Renal cortex interstitium (tissue), 11 donors: Measurements from ENCODE around the gene NEK2. TPM values are rescaled to one million over a fixed set of nuclear protein-coding genes. Genes with fewer than 3 reads are reported as not detected.
"Not testable (repeated sequence)": the region's sequence is repeated elsewhere in the genome, so short reads cannot be mapped to it uniquely, and the experiment has no call there.

Source experiments
- DNase-seq, 11 donors: peaks; one replicate each; pipeline ENCODE4 v3.0.0-alpha.2; 2013; ENCODE audit warnings: low read depth in 9 of 11, low spot score in 4 of 11; ENCODE audit errors: extremely low read depth in 1 of 11
- polyA plus RNA-seq, 3 donors: library from polyadenylated mRNA; unstranded; fragments of 120-200 nt; gene quantifications; one replicate each; pipeline ENCODE4 v1.2.1, GENCODE V29; 2013; ENCODE audit not compliant: insufficient read length in 3 of 3

NEK2 gene
- polyA plus RNA-seq, 3 donors = 15.8 to 23.6 (median 22.1) TPM

- no peak for DNase-seq
Observed at GRCh38 chr1:211701733-211702132, 26.3 kb upstream of the NEK2 start.

GRCh38 chr1:211699059-211699458, 23.6 kb upstream of the NEK2 start:
- DNase-seq = no peak

GRCh38 chr1:211698161-211699026, 23.0 kb upstream of the NEK2 start:
- peak in 9 of 11 donors; percentile 33 to 67 (median 56) for DNase-seq

- no peak for DNase-seq
Observed at GRCh38 chr1:211697356-211697755, 21.9 kb upstream of the NEK2 start.

DNA sequence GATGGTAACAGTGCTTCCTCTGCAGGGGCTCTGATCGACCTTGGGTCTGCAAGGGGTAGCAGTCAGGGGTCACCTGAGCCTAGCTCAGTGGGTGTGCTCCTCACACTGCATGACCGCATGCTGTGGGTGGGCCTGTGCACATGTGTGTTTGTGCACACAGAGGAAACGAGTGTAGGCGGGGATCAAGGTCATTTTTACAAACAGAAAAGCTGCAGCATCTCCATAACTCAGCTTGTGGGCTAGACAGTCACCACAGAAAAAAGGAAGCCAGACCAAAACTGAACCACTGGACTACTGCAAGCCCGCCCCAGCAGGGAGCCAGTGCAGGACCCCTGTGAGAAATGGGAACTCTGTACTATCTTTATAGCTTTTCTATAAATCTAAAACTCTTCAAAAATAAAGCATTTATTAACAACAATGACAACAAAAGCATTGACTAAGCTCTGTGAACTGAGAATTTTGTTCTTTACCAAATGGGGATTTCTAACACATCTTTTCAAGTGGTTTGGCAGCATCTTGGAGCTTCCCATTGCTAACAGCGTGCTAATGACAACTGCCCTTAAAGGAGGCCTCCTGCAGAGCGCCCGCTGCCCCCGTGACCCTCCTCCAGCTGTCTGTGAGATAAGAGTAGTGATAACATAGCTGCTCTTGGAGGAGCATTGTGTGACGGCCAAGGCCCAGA, 19.9 kb upstream of the NEK2 start:
- no peak for DNase-seq

DNA sequence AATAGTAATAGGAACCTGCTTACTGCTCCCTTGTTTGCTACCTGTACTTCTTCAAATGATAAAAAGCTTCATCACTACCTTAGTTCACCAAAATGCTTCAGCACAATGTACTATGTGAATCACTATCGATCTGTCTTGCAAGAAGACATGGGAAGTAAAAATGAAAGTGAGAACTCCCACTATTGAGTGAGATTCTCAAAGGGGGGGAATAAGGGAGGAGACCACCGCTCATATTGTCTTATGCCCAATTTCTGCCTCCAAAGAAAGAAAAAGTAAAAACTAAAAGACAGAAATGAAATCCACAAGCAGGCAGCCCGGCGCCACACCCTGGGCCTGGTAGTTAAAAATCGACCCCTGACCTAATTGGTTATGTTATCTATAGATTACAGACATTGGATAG, 18.5 kb upstream of the NEK2 start:
- not testable (repeated sequence) for DNase-seq

DNA sequence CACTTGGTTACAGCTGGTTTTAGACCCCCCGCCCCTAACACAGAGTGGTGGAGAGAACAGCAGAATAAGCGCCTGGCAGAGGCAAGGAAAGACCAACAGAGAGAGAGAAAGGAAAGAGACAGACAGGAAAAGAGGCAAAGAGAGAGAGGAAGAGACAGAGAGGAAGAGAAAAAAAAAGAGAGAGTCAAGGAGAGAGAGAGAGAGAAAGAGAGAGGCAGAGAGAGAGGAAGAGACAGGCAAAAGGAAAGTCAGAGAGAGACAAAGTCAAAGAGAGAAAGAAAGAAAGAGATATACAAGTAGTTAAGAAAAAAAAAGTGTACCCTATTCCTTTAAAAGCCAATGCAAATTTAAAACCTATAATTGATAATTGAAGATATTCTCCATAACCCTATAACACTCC, 13.0 kb upstream of the NEK2 start:
- DNase-seq = no peak

DNA sequence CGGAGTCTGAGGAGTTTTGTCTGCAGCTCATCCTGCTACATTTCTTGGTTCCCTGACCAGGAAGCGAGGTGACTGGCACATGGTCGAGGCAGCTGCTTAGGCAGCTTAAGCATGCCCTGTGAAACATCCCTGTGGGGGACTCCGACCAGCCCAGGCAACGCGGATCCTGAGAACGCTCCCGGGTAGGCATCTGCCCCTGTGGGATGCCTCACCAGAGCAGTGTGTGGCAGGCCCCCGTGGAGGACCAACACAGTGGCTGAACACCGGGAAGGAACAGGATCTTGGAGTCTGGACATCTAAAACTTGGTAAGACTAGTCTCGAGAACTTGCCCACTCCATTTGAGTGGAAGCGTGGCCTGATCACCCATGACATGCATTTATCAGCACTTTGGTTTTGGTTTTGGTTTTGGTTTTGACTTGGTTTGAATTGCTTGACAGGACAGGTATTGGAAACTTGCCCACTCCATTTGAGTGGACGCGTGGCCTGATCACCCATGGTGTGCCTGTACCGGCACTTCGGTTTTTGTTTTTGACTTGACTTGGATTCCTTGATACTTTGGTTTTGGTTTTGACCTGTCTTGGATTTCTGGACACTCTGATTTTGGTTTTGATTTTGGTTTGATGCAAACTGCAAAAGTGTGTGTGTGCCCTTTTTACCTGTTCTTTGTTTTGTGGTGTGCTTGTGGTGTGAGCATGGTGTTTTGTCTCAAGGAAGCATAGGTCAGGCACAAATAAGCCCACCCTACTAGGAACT, 12.2 kb upstream of the NEK2 start:
- no peak for DNase-seq

- DNase-seq = no peak
Observed at GRCh38 chr1:211685823-211686222, 10.4 kb upstream of the NEK2 start.

- no peak for DNase-seq
Observed at GRCh38 chr1:211684791-211685190, 9.4 kb upstream of the NEK2 start.

DNA sequence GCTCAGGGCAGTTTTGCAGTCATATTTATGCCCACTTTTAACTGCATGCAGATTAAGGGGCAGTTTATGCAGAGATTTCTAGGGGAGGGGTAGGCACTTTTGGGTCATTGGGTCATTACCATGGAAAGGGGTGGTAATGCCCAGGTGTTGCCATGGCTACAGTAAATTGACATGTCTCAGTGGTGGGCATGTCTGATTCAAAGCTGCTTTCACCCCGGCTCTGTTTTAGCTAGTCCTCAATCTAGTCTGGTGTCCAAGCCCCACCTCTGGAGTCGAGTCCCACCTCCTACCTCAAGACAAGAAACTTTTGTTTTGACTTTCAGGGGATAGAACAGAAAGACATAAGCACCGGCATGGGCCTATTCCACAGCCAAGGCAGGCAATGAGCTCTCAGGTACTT, 8.9 kb upstream of the NEK2 start:
- DNase-seq = no peak

DNA sequence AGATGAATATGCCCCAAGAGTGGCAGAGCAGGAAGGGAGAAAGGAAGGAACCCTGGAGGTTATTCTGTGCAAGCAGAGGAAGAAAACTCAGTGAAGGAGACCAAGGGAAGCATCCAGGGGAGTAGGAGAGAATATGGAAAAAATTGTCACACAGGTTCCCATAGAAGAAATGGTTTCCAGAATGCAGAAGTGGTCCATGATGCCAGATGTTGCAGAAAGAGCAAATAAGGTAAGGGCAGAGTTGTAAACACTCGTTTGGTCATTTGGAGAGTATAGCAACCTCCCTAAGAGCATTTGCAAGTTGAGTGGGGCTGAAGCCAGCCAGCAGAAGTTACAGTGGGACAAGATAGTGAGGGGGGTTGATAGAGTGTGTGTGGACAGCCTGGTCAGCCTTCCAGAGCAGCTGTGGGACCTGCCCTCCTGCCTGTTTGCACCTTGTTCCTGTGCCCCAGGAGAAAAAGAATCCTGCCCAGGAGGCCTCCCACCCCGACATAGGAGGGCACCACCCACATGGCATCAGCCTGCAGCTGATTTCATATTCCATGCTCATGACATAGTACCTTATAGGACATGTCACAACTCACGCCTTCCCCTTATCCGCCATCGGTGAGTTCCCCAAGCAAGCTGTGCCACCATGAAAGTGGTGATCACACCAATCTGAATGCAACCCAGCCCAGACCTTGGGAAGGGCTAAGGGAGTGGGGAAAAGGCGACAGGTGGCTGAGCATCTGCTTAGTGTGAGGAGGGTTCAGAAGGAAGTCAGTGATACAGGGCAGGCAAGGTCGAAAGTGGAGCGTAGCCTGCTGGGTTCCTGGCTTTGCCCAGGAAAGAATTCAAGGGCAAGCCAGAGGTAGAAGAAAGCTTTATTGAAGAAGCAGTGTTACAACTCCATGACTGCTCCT, 8.2 kb upstream of the NEK2 start:
- DNase-seq = no peak

DNA sequence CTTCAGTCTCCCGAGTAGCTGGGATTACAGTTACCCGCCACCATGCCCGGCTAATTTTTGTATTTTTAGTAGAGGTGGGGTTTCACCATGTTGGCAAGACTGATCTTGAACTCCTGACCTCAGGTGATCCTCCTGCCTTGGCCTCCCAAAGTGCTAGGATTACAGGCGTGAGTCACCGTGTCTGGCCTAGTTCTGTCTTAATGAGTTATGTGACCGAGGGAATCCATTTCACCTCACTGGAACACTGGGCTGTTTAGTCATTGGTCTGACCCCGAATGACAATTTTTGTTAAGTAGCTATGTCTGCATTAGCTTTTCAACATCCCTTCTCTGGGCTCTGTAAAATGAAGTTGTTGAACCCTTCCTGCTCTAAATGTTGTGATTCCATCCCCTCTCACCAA, 6.8 kb upstream of the NEK2 start:
- DNase-seq = not testable (repeated sequence)

DNA sequence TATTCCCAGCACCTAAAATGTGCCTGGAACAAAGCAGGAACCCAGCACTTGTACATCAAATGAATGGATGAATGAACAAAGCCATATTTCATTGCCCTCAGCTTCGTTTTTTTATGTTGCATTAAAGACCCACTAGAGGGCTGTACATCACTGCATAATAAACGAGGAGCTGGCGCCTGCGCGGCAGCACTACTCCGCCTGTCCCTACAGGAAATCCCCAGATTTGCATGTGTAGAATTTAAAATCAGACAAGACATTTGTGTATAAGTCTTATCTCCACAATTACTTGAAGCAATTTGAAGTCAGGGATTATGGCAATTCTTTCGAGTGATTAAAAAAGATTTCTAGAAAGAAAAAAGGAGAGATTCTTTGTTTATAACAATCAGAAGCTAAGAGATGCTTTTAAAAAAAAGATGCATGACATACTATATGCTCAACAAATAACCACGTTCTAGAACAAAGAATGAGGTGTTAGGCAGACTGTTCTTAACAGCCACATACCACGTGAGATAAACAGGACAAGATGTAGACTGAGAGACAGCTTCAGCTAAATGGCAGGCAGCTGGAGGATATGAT, 5.4 kb upstream of the NEK2 start:
- DNase-seq = peak; percentile 33 to 78 (median 68)

DNA sequence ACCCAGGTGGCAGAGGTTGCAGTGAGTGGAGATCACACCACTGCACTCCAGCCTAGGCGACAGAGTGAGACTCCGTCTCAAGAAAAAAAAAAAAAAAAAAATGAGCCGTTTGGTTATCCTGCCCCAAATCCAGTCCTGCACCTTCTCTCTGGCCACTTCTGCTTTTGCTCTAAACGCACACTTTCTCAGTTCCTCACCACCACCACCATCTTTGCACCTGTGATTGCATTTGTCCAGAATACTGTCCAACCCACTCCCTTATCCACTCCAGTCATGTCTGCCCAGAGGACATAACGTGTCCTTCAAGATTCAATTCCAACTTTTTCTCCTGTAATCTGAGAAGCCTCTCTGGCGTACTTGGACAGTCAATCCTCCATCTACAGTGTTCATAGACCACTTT, 2.2 kb upstream of the NEK2 start:
- DNase-seq = no peak

DNA sequence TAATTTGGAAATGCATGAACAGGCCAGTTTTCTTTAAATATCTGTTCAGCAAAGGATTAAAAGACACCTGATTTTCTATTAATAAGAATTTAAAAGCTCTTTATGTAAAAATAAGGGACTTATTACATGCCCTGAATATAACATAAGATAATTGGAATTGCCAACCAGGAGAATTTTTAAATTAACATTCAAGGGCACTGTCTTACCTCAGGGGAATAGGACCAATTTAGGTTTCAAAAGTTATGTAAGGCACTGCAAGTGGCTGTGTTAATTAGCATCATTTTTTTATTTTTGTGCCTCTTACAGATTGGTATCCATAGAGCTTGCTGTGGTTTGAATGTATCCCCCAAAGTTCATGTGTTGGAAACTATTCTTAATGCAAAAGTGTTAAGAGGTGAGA, 1.3 kb upstream of the NEK2 start:
- no peak for DNase-seq

DNA sequence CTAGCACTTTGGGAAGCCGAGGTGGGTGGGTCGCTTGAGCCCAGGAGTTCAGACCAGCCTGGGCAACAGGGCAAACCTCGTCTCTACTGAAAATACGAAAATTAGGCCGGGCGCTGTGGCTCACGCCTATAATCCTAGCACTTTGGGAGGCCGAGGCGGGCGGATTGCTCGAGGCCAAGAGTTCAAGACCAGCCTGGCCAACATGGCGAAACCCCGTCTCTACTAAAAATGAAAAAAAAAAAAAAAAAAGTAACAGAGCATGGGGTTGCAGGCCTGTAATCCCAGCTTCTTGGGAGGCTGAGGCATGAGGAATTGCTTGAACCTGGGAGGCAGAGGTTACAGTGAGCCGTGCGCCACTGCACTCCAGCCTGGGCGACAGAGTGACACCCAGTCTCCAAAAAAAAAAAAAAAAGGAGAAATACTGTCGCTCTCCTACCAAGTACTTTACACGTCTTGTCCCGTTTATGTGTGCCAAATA, 724 bp upstream of the NEK2 start:
- DNase-seq = no peak

DNA sequence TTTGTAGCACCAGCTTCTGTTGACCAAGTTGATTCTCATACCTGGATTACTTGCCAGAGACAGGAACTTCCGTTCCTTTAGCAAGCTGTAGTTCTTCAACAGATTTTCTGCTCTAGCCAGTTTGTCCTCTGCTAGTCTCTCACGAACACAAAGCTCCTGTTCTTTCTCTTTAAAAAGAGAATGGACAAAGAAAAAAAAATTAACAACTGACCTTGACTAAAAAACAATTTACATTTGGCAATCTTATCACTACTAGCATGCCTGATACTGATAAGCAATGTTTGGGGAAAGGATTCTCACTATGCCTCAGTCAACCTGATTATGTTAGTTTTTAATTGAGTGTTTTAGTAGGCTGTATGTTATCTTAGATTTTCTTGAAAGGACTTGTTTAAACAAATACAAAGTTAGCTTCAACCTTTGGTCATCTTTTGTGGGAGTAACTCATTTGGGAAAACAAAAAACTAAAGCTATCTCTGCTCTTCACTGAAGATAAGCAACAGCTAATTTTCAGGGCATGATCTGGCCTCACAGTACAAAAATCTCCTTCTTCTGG, 8.3 kb downstream of the NEK2 start:
- DNase-seq = no peak
